Measurements from ENCODE around the gene CHL1.

Gene CHL1

DNA sequence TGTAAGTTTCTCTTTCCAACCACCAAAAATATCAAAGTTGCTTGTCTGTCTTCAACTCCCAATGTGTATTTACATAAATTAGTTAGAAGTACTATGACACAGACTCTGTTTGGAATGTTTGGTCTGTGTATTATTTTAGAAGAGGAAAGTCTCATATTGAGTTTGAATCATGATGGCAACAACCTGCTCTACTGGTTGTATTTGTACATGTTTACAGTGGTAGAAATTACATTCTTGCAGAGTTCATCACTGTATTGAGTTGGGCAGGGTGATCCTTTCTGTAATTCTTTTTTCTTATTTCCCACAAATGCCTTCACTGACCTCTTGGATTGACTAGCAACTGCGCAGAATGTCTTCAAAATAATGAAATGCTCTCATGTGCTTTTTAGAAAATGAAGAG is 149.6 kb downstream of the CHL1 start:
- H3K4me3 ChIP-seq (ENCODE audit: low read depth, low read length): no peak overlapping the region
- TF ChIP-seq, protein P1, sequence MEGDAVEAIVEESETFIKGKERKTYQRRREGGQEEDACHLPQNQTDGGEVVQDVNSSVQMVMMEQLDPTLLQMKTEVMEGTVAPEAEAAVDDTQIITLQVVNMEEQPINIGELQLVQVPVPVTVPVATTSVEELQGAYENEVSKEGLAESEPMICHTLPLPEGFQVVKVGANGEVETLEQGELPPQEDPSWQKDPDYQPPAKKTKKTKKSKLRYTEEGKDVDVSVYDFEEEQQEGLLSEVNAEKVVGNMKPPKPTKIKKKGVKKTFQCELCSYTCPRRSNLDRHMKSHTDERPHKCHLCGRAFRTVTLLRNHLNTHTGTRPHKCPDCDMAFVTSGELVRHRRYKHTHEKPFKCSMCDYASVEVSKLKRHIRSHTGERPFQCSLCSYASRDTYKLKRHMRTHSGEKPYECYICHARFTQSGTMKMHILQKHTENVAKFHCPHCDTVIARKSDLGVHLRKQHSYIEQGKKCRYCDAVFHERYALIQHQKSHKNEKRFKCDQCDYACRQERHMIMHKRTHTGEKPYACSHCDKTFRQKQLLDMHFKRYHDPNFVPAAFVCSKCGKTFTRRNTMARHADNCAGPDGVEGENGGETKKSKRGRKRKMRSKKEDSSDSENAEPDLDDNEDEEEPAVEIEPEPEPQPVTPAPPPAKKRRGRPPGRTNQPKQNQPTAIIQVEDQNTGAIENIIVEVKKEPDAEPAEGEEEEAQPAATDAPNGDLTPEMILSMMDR (conservative IDR thresholded peaks at IDR 0.05; ENCODE audit: low read depth, low read length): no peak
- no peak for DNase-seq (ENCODE audit: low read depth)

DNA sequence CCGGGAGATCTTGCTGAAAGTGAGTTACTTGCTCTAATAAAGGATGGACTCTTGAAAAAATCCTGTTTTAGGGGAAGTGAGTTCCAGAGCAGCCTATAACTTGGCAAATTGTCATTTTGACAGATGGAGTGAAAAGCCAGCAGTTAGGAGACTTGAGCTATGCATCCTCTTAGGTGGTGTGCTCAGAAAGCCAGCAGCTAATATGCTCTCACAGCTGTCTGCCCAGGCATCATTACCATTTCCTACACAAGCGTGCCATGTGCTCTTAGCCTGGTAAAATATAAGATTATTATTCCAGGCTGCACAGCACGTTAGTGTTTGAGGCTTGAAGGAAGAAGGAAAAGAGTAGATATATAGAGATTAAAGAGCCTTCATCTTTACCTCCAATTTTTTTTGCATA is 151.0 kb downstream of the CHL1 start:
- H3K4me3 ChIP-seq (ENCODE audit: low read depth, low read length): no peak overlapping the region
- DNase-seq (ENCODE audit: low read depth): no peak
- TF ChIP-seq, protein P1 (conservative IDR thresholded peaks at IDR 0.05; ENCODE audit: low read depth, low read length): no peak

DNA sequence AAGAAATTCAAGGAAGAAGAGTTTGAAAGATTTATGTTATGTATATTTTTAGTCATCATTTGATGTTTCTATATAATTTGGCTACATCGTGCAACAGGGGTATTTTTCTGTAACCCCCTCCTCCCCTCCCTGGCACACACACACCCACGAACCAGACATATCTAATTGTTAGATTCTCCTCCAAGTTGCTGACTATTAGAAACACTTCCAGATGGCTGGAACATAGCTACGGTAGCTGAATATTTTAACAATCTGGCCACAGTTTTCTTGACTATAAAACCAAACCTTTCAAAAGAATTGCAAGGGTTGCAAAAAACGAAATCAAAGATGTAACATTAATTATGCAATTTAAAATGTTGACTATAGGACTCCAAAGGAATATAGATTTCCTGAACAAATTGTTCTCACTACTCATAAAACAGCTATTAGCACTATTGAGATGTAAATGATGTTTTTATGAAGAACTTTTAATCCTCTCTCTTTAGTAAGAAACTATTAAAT is 154.4 kb downstream of the CHL1 start:
- TF ChIP-seq, protein P1 (conservative IDR thresholded peaks at IDR 0.05; ENCODE audit: low read depth, low read length): no peak
- DNase-seq (ENCODE audit: low read depth): no peak
- H3K4me3 ChIP-seq (ENCODE audit: low read depth, low read length): no peak overlapping the region

DNA sequence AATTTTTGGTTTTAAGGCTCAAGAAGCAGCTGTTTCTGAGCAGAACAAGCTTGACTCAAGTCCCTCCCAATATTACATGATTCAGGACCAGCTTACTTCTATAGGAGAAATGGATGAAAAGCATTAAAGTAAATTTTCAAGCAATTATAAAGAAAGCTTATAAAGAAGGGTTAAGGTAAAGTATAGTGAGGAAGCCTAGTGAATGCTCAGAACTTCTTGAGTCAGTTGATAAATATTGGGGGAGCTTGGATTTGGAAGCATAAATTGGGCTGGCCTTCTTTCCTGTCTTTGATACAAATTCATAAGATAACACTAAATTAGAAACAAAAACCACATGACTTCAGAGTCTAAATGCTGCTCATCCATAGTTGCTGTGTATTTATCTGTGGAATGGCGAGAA is 156.0 kb downstream of the CHL1 start:
- no peak overlapping the region for H3K4me3 ChIP-seq (ENCODE audit: low read depth, low read length)
- no peak for DNase-seq (ENCODE audit: low read depth)
- TF ChIP-seq, protein P1 (conservative IDR thresholded peaks at IDR 0.05; ENCODE audit: low read depth, low read length): no peak

DNA sequence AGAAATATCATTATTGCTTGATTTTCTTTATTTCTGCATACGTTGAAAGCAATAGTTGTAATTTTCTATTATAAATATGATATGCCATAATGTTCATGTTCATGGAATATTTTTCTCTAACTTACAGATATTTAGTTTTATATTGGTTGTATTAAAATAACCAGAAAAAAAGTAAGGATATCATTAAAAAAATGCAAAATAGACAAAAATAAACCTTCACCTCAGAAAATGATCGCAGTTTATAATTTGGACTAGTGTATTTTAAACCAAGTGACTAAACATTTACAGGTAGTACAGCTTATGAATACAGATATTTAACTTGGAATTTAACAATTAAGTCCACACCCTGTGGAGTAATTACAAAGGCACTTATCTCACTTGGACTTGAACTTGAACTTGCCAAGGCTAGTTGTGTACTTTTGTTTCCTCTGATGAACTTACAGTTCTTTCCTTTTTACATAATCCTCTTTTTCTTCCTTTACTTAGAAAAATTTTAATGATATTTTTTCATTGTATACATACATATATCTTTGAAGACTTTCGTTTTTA is 156.7 kb downstream of the CHL1 start:
- TF ChIP-seq, protein P1 (conservative IDR thresholded peaks at IDR 0.05; ENCODE audit: low read depth, low read length): no peak
- no peak for DNase-seq (ENCODE audit: low read depth)
- no peak overlapping the region for H3K4me3 ChIP-seq (ENCODE audit: low read depth, low read length)

DNA sequence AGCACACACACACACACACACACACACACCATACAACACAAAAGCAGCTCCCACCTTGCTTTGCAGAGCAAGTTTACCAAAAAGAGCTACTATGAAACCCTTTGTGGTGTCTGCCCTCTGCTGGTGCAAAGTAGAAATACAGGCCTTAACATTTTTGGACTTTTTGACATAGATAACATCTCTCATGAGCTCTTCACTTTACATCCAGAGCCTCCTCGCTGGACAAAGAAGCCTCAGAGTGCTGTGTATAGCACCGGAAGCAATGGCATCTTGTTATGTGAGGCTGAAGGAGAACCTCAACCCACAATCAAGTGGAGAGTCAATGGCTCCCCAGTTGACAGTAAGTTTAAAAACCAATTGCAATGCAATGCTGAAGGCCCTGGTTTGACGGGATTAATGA is 157.9 kb downstream of the CHL1 start:
- H3K4me3 ChIP-seq (ENCODE audit: low read depth, low read length): no peak overlapping the region
- TF ChIP-seq, protein P1 (conservative IDR thresholded peaks at IDR 0.05; ENCODE audit: low read depth, low read length): peak; percentile 78
- peak; percentile 47 for DNase-seq (ENCODE audit: low read depth)

DNA sequence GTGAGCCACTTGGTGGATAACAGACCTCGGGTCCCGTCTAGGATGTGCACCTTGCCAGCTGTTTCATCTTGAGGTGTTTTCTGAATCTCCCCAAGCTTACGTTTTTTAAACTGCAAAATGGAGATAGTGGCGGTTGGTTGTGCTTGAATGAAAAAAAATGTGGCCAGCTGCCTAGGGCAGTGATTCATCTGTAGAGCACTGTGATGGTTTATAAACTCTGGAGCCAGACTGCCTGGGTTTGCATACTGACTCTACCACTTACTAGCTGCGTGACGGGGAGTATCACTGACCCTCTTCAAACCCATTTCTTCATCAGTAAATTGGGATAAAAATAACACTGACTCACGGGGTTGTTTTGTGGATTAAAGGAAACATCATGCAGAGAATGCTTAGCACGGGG is 159.1 kb downstream of the CHL1 start:
- DNase-seq (ENCODE audit: low read depth): no peak
- TF ChIP-seq, protein P1 (conservative IDR thresholded peaks at IDR 0.05; ENCODE audit: low read depth, low read length): no peak
- no peak overlapping the region for H3K4me3 ChIP-seq (ENCODE audit: low read depth, low read length)

Measured in choroid plexus epithelial cell (primary cell).